ENCODE results near the gene CFAP61. TPM values are rescaled to one million over a fixed set of nuclear protein-coding genes. Genes with fewer than 3 reads are reported as not detected.

CFAP61 gene
- total RNA-seq, 1 experiment from 2014 or later: 0.61 TPM

GRCh38 chr20:20363799-20364592, 311.7 kb downstream of the CFAP61 start (continued):
- TF ChIP-seq ZNF281 (CRISPR knock-in tag; IDR thresholded peaks at IDR 0.05) (0 out of 2 replicates have a peak, but pooled peaks have one; percentile 1), IRF2 (CRISPR knock-in tag; IDR thresholded peaks at IDR 0.05; ENCODE audit: borderline replicate concordance, low read depth) (no peak), ATF6 (CRISPR knock-in tag; IDR thresholded peaks at IDR 0.05) (no peak), TCF7 (CRISPR knock-in tag; IDR thresholded peaks at IDR 0.05; ENCODE audit: low read depth) (no peak), ZNF423 (CRISPR knock-in tag; IDR thresholded peaks at IDR 0.05) (no peak), PREB (CRISPR knock-in tag; IDR thresholded peaks at IDR 0.05; ENCODE audit: borderline replicate concordance) (no peak), MXD4 (CRISPR knock-in tag; IDR thresholded peaks at IDR 0.05; ENCODE audit: borderline replicate concordance) (no peak), MLX (CRISPR knock-in tag; IDR thresholded peaks at IDR 0.05) (no peak), E2F5 (CRISPR knock-in tag; IDR thresholded peaks at IDR 0.05) (peak; percentile 84), NR2C2 (CRISPR knock-in tag; IDR thresholded peaks at IDR 0.05) (no peak), GRHL2 (CRISPR knock-in tag; IDR thresholded peaks at IDR 0.05; ENCODE audit: insufficient replicate concordance, severe bottlenecking) (no peak), NFYB (CRISPR knock-in tag; conservative IDR thresholded peaks at IDR 0.05; ENCODE audit: low read depth) (no peak), ATF1 (CRISPR knock-in tag; IDR thresholded peaks at IDR 0.05) (no peak), AFF4 (CRISPR knock-in tag; IDR thresholded peaks at IDR 0.05; ENCODE audit: borderline replicate concordance) (no peak), ARID4B (CRISPR knock-in tag; IDR thresholded peaks at IDR 0.05; ENCODE audit: borderline replicate concordance) (no peak), ZNF317 (CRISPR knock-in tag; IDR thresholded peaks at IDR 0.05; ENCODE audit: borderline replicate concordance, low read depth) (no peak), KAT7 (CRISPR knock-in tag; IDR thresholded peaks at IDR 0.05; ENCODE audit: borderline replicate concordance) (no peak), ZSCAN18 (CRISPR knock-in tag; IDR thresholded peaks at IDR 0.05) (no peak), SMAD4 (CRISPR knock-in tag; IDR thresholded peaks at IDR 0.05) (no peak), GTF2I (CRISPR knock-in tag; conservative IDR thresholded peaks at IDR 0.05) (no peak)
